Daoy (cell line): ENCODE data around the gene TMEM178B. TPM values are rescaled to one million over a fixed set of nuclear protein-coding genes. Genes with fewer than 3 reads are reported as not detected.
"Not testable (repeated sequence)": the region's sequence is repeated elsewhere in the genome, so short reads cannot be mapped to it uniquely, and the experiment has no call there.

Experiments
- DNase-seq: peaks from one replicate; pipeline ENCODE4 v3.0.0-alpha.2; 2015; ENCODE audit warnings: low read depth
- total RNA-seq: library from RNA; depleted of rRNA; stranded (reverse); fragments of >200 nt; shearing (Covaris generic); gene quantifications from 2 replicates; pipeline ENCODE4 v1.2.3, GENCODE V29; 2014

The TMEM178B gene
- total RNA-seq, 1 experiment from 2014 or later: 1.3 TPM

- no peak for DNase-seq
Measured at GRCh38 chr7:141142058-141142457, 68.2 kb downstream of the TMEM178B start.

- DNase-seq: peak; percentile 34
Measured at GRCh38 chr7:141144921-141145629, 71.2 kb downstream of the TMEM178B start.

GRCh38 chr7:141145630-141145982, 71.7 kb downstream of the TMEM178B start:
- no peak for DNase-seq

GRCh38 chr7:141147482-141147881, 73.6 kb downstream of the TMEM178B start:
- DNase-seq: no peak

GRCh38 chr7:141150465-141150864, 76.6 kb downstream of the TMEM178B start:
- DNase-seq: no peak

- DNase-seq: no peak
Measured at GRCh38 chr7:141151746-141152145, 77.9 kb downstream of the TMEM178B start.

GRCh38 chr7:141153231-141153630, 79.4 kb downstream of the TMEM178B start:
- no peak for DNase-seq

- DNase-seq: no peak
Measured at GRCh38 chr7:141154131-141154732, 80.4 kb downstream of the TMEM178B start.

GRCh38 chr7:141156407-141156806, 82.5 kb downstream of the TMEM178B start:
- no peak for DNase-seq

GRCh38 chr7:141157138-141157765, 83.4 kb downstream of the TMEM178B start:
- DNase-seq: no peak

GRCh38 chr7:141158561-141158960, 84.7 kb downstream of the TMEM178B start:
- DNase-seq: peak; percentile 96

GRCh38 chr7:141160246-141160860, 86.5 kb downstream of the TMEM178B start:
- no peak for DNase-seq

GRCh38 chr7:141161550-141162535, 88.0 kb downstream of the TMEM178B start:
- no peak for DNase-seq

GRCh38 chr7:141165521-141165920, 91.7 kb downstream of the TMEM178B start:
- DNase-seq: no peak

- DNase-seq: no peak
Measured at GRCh38 chr7:141166926-141167325, 93.1 kb downstream of the TMEM178B start.

- DNase-seq: no peak
Measured at GRCh38 chr7:141167381-141167964, 93.6 kb downstream of the TMEM178B start.

GRCh38 chr7:141169157-141169556, 95.3 kb downstream of the TMEM178B start:
- DNase-seq: not testable (repeated sequence)

- DNase-seq: not testable (repeated sequence)
Measured at GRCh38 chr7:141175728-141176127, 101.9 kb downstream of the TMEM178B start.

GRCh38 chr7:141177120-141177519, 103.3 kb downstream of the TMEM178B start:
- not testable (repeated sequence) for DNase-seq

- no peak for DNase-seq
Measured at GRCh38 chr7:141178486-141179135, 104.7 kb downstream of the TMEM178B start.
